ENCODE data around the gene RPL36A.

Gene RPL36A

GRCh38 chrX:101410461-101410860 lies 19.6 kb downstream of the RPL36A start:
- no peak for DNase-seq (ENCODE audit: low read depth, low spot score)
- no peaks in the 10 kb centered on the region; the same call in 1 of the 2 replicates for H3K4me1 ChIP-seq (ENCODE audit: control insufficient read depth, insufficient read depth, low read length)
- no peaks in the 10 kb centered on the region for H3K27me3 ChIP-seq (ENCODE audit: control insufficient read depth, insufficient read depth, low read length)
- no peaks in the 10 kb centered on the region for H3K9me3 ChIP-seq (ENCODE audit: control insufficient read depth, insufficient read depth, low read length)
- peaks cover 8% of the 10 kb centered on the region; the same call in 1 of the 2 replicates for H3K36me3 ChIP-seq (ENCODE audit: control insufficient read depth, insufficient read depth, low read length)
- no peak overlapping the region for H3K27ac ChIP-seq (ENCODE audit: low read length)
- WGBS (ENCODE audit: insufficient coverage, insufficient read length): no CpG with 5 or more reads among the region's 7 CpGs
- no peak overlapping the region for H3K4me3 ChIP-seq (ENCODE audit: low read length)

GRCh38 chrX:101411984-101412383 lies 21.2 kb downstream of the RPL36A start:
- no peak for DNase-seq (ENCODE audit: low read depth, low spot score)
- peaks cover 8% of the 10 kb centered on the region; the same call in 1 of the 2 replicates for H3K36me3 ChIP-seq (ENCODE audit: control insufficient read depth, insufficient read depth, low read length)
- H3K27ac ChIP-seq (ENCODE audit: low read length): no peak overlapping the region
- WGBS (ENCODE audit: insufficient coverage, insufficient read length): no CpG with 5 or more reads among the region's 10 CpGs
- no peak overlapping the region for H3K4me3 ChIP-seq (ENCODE audit: low read length)
- no peaks in the 10 kb centered on the region for H3K27me3 ChIP-seq (ENCODE audit: control insufficient read depth, insufficient read depth, low read length)
- peaks cover 2% of the 10 kb centered on the region; the same call in 1 of the 2 replicates for H3K4me1 ChIP-seq (ENCODE audit: control insufficient read depth, insufficient read depth, low read length)
- no peaks in the 10 kb centered on the region for H3K9me3 ChIP-seq (ENCODE audit: control insufficient read depth, insufficient read depth, low read length)

GRCh38 chrX:101415180-101416145 lies 24.7 kb downstream of the RPL36A start:
- peaks cover 2% of the 10 kb centered on the region; the same call in 1 of the 2 replicates for H3K4me1 ChIP-seq (ENCODE audit: control insufficient read depth, insufficient read depth, low read length)
- H3K36me3 ChIP-seq (ENCODE audit: control insufficient read depth, insufficient read depth, low read length): peaks cover 8% of the 10 kb centered on the region; the same call in 1 of the 2 replicates
- no CpG with 5 or more reads among the region's 12 CpGs for WGBS (ENCODE audit: insufficient coverage, insufficient read length)
- no peak overlapping the region for H3K4me3 ChIP-seq (ENCODE audit: low read length)
- no peaks in the 10 kb centered on the region for H3K27me3 ChIP-seq (ENCODE audit: control insufficient read depth, insufficient read depth, low read length)
- H3K9me3 ChIP-seq (ENCODE audit: control insufficient read depth, insufficient read depth, low read length): no peaks in the 10 kb centered on the region
- H3K27ac ChIP-seq (ENCODE audit: low read length): no peak overlapping the region
- DNase-seq (ENCODE audit: low read depth, low spot score): no peak

GRCh38 chrX:101416691-101417090 lies 25.9 kb downstream of the RPL36A start:
- Histone ChIP-seq H3K4me1 (ENCODE audit: control insufficient read depth, insufficient read depth, low read length) (peaks cover 2% of the 10 kb centered on the region; the same call in 1 of the 2 replicates), H3K36me3 (ENCODE audit: control insufficient read depth, insufficient read depth, low read length) (peaks cover 8% of the 10 kb centered on the region; the same call in 1 of the 2 replicates), H3K4me3 (ENCODE audit: low read length) (no peak overlapping the region), H3K27me3 (ENCODE audit: control insufficient read depth, insufficient read depth, low read length) (no peaks in the 10 kb centered on the region), H3K9me3 (ENCODE audit: control insufficient read depth, insufficient read depth, low read length) (no peaks in the 10 kb centered on the region), H3K27ac (ENCODE audit: low read length) (no peak overlapping the region)
- DNase-seq (ENCODE audit: low read depth, low spot score): no peak
- WGBS (ENCODE audit: insufficient coverage, insufficient read length): no CpG with 5 or more reads among the region's 7 CpGs

GRCh38 chrX:101417190-101417589 lies 26.4 kb downstream of the RPL36A start:
- H3K4me3 ChIP-seq (ENCODE audit: low read length): no peak overlapping the region
- peaks cover 2% of the 10 kb centered on the region; the same call in 1 of the 2 replicates for H3K4me1 ChIP-seq (ENCODE audit: control insufficient read depth, insufficient read depth, low read length)
- no peak overlapping the region for H3K27ac ChIP-seq (ENCODE audit: low read length)
- H3K36me3 ChIP-seq (ENCODE audit: control insufficient read depth, insufficient read depth, low read length): peaks cover 4% of the 10 kb centered on the region; the same call in 1 of the 2 replicates
- H3K27me3 ChIP-seq (ENCODE audit: control insufficient read depth, insufficient read depth, low read length): no peaks in the 10 kb centered on the region
- no peak for DNase-seq (ENCODE audit: low read depth, low spot score)
- no peaks in the 10 kb centered on the region for H3K9me3 ChIP-seq (ENCODE audit: control insufficient read depth, insufficient read depth, low read length)
- no CpG with 5 or more reads among the region's 4 CpGs for WGBS (ENCODE audit: insufficient coverage, insufficient read length)

GRCh38 chrX:101417981-101418841 lies 27.4 kb downstream of the RPL36A start:
- Histone ChIP-seq H3K4me1 (ENCODE audit: control insufficient read depth, insufficient read depth, low read length) (peaks cover 2% of the 10 kb centered on the region; the same call in 1 of the 2 replicates), H3K27ac (ENCODE audit: low read length) (no peak overlapping the region), H3K27me3 (ENCODE audit: control insufficient read depth, insufficient read depth, low read length) (no peaks in the 10 kb centered on the region), H3K36me3 (ENCODE audit: control insufficient read depth, insufficient read depth, low read length) (no peaks in the 10 kb centered on the region), H3K4me3 (ENCODE audit: low read length) (peak overlapping the region; percentile 51; the same call in 1 of the 2 replicates), H3K9me3 (ENCODE audit: control insufficient read depth, insufficient read depth, low read length) (no peaks in the 10 kb centered on the region)
- WGBS (ENCODE audit: insufficient coverage, insufficient read length): no CpG with 5 or more reads among the region's 56 CpGs
- DNase-seq (ENCODE audit: low read depth, low spot score): no peak

- no CpG with 5 or more reads among the region's 2 CpGs for WGBS (ENCODE audit: insufficient coverage, insufficient read length)
- H3K27me3 ChIP-seq (ENCODE audit: control insufficient read depth, insufficient read depth, low read length): no peaks in the 10 kb centered on the region
- DNase-seq (ENCODE audit: low read depth, low spot score): no peak
- no peak overlapping the region for H3K4me3 ChIP-seq (ENCODE audit: low read length)
- peaks cover 2% of the 10 kb centered on the region; the same call in 1 of the 2 replicates for H3K4me1 ChIP-seq (ENCODE audit: control insufficient read depth, insufficient read depth, low read length)
- no peaks in the 10 kb centered on the region for H3K9me3 ChIP-seq (ENCODE audit: control insufficient read depth, insufficient read depth, low read length)
- H3K27ac ChIP-seq (ENCODE audit: low read length): no peak overlapping the region
- H3K36me3 ChIP-seq (ENCODE audit: control insufficient read depth, insufficient read depth, low read length): no peaks in the 10 kb centered on the region; the same call in 1 of the 2 replicates
Measured at GRCh38 chrX:101419489-101419888, 28.7 kb downstream of the RPL36A start.

- no CpG with 5 or more reads among the region's 2 CpGs for WGBS (ENCODE audit: insufficient coverage, insufficient read length)
- DNase-seq (ENCODE audit: low read depth, low spot score): no peak
- H3K27ac ChIP-seq (ENCODE audit: low read length): no peak overlapping the region
- no peak overlapping the region for H3K4me3 ChIP-seq (ENCODE audit: low read length)
- H3K4me1 ChIP-seq (ENCODE audit: control insufficient read depth, insufficient read depth, low read length): no peaks in the 10 kb centered on the region
- no peaks in the 10 kb centered on the region; the same call in 1 of the 2 replicates for H3K36me3 ChIP-seq (ENCODE audit: control insufficient read depth, insufficient read depth, low read length)
- H3K9me3 ChIP-seq (ENCODE audit: control insufficient read depth, insufficient read depth, low read length): no peaks in the 10 kb centered on the region
- no peaks in the 10 kb centered on the region for H3K27me3 ChIP-seq (ENCODE audit: control insufficient read depth, insufficient read depth, low read length)
Measured at GRCh38 chrX:101427954-101428353, 37.1 kb downstream of the RPL36A start.

- no peaks in the 10 kb centered on the region for H3K4me1 ChIP-seq (ENCODE audit: control insufficient read depth, insufficient read depth, low read length)
- DNase-seq (ENCODE audit: low read depth, low spot score): no peak
- no peaks in the 10 kb centered on the region for H3K36me3 ChIP-seq (ENCODE audit: control insufficient read depth, insufficient read depth, low read length)
- no CpG with 5 or more reads among the region's 1 CpG for WGBS (ENCODE audit: insufficient coverage, insufficient read length)
- H3K27me3 ChIP-seq (ENCODE audit: control insufficient read depth, insufficient read depth, low read length): no peaks in the 10 kb centered on the region
- no peak overlapping the region for H3K27ac ChIP-seq (ENCODE audit: low read length)
- no peaks in the 10 kb centered on the region for H3K9me3 ChIP-seq (ENCODE audit: control insufficient read depth, insufficient read depth, low read length)
- H3K4me3 ChIP-seq (ENCODE audit: low read length): no peak overlapping the region
Measured at GRCh38 chrX:101429934-101430333, 39.1 kb downstream of the RPL36A start.

- Histone ChIP-seq H3K27me3 (ENCODE audit: control insufficient read depth, insufficient read depth, low read length) (no peaks in the 10 kb centered on the region), H3K9me3 (ENCODE audit: control insufficient read depth, insufficient read depth, low read length) (no peaks in the 10 kb centered on the region), H3K4me3 (ENCODE audit: low read length) (no peak overlapping the region), H3K27ac (ENCODE audit: low read length) (no peak overlapping the region), H3K36me3 (ENCODE audit: control insufficient read depth, insufficient read depth, low read length) (no peaks in the 10 kb centered on the region), H3K4me1 (ENCODE audit: control insufficient read depth, insufficient read depth, low read length) (no peaks in the 10 kb centered on the region)
- no peak for DNase-seq (ENCODE audit: low read depth, low spot score)
- WGBS (ENCODE audit: insufficient coverage, insufficient read length): no CpG with 5 or more reads among the region's 2 CpGs
Measured at GRCh38 chrX:101430457-101431078, 39.8 kb downstream of the RPL36A start.

Data from iPS DF 6.9 (cell line).